Measurements from ENCODE around the gene PREX1.

The PREX1 gene

DNA sequence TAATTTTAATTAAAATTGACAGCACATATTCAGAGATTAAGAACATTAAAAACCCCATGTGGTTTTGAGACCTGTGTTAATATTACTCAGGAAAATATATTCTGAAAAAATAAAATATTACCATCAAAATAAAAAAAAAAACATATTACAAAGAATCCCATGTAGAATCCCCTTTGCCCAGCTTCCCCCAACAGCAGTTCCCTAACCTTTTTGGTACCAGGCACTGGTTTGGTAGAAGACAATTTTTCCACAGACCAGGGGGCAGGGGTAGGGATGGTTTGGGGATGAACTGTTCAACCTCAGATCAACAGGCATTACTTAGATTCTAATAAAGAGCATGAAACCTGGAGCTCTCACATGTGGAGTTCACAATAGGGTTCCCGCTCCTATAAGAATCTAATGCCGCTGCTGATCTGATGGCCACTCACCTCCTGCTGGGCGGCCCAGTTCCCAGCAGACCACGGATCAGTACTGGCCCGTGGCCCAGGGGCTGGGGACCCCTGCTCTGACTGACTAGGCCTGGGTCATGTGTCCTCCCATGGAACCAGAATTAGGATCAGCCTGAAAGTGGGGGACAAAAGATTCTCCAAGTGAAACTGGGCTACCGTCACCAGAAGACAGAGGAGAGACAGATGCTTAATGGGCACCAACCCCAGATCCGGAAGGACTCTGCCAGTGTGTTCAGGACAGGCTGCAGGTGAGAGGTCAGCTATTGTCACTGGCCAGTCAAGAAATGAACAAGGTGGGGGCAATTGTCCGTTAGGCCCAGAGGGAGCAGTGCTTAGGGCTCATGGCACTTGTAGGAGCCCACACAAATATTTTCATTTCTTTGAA, 235.5 kb downstream of the PREX1 start:
- H4K91ac ChIP-seq (ENCODE audit: low read length) = no peak overlapping the region

DNA sequence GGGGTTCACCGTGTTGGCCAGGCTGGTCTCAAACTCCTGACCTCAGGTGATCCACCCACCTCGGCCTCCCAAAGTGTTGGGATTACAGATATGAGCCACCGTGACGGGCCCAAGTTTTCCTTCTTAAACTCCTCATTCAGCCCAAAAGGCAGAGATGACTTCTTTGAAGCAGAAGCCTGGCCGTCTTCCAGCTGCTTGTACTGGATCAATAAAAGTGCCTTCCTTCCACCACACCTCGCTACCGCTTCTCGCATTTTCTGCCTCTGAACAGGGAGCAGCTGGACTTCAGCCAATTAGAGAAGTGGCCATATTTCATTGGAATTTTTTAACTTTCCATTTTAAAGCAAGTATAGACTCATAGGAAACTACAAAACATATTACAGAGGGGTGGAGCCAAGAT, 241.1 kb downstream of the PREX1 start:
- Histone ChIP-seq H3K4me1 (ENCODE audit: control insufficient read depth, insufficient read depth, low read depth, low read length) (no peaks in the 10 kb centered on the region), H3K27ac (ENCODE audit: low read length, poor library complexity, severe bottlenecking) (no peak overlapping the region), H3K4ac (ENCODE audit: low read depth in 1 of 2, low read length in 2 of 2) (no peak overlapping the region), H3K36me3 (ENCODE audit: control insufficient read depth in 1 of 2, insufficient read depth in 2 of 2, low read depth in 1 of 2, low read length in 2 of 2) (no peaks in the 10 kb centered on the region), H3K18ac (ENCODE audit: low read depth in 1 of 2, low read length in 2 of 2) (no peak overlapping the region), H2BK15ac (ENCODE audit: low read depth, poor library complexity, severe bottlenecking) (no peak overlapping the region), H4K91ac (ENCODE audit: low read length) (no peak overlapping the region), H2BK12ac (ENCODE audit: low read length in 2 of 2) (no peak overlapping the region), H4K8ac (ENCODE audit: low read length) (no peak overlapping the region), H3K4me2 (ENCODE audit: low read length, poor library complexity, severe bottlenecking) (no peak overlapping the region), H2AFZ (ENCODE audit: low read depth, low read length) (no peak overlapping the region), H3K9me3 (ENCODE audit: control insufficient read depth, low read length) (no peaks in the 10 kb centered on the region), H3K9ac (ENCODE audit: low read length) (no peak overlapping the region), H3K14ac (ENCODE audit: low read length in 2 of 2) (no peak overlapping the region), H2BK5ac (ENCODE audit: low read depth, low read length, poor library complexity, severe bottlenecking) (no peak overlapping the region), H3K23ac (ENCODE audit: low read length in 2 of 2) (no peak overlapping the region), H3K79me1 (replicated peaks; ENCODE audit: low read length, poor library complexity, severe bottlenecking) (no peaks in the 10 kb centered on the region), H2AK5ac (ENCODE audit: low read length, severe bottlenecking) (no peak overlapping the region), H3K4me3 (ENCODE audit: insufficient read depth in 1 of 2, low read depth in 1 of 2, low read length in 2 of 2) (no peak overlapping the region), H2BK120ac (ENCODE audit: low read depth, low read length) (no peak overlapping the region), H3K27me3 (ENCODE audit: control insufficient read depth in 1 of 2, insufficient read depth in 1 of 2, low read length in 2 of 2) (peaks cover 16 to 45% of the 10 kb centered on the region in 2 experiments)
- WGBS = 91% methylated on average over 8 of the region's 8 CpGs
- DNase-seq = no peak

More for the DNA sequence above, 235.5 kb downstream of the PREX1 start:
- no peak for DNase-seq
- Histone ChIP-seq H3K36me3 (ENCODE audit: control insufficient read depth in 1 of 2, insufficient read depth in 2 of 2, low read depth in 1 of 2, low read length in 2 of 2) (no peaks in the 10 kb centered on the region), H3K27me3 (ENCODE audit: control insufficient read depth in 1 of 2, insufficient read depth in 1 of 2, low read length in 2 of 2) (peaks cover 10 to 17% of the 10 kb centered on the region in 2 experiments), H3K9ac (ENCODE audit: low read length) (no peak overlapping the region), H2BK12ac (ENCODE audit: low read length in 2 of 2) (no peak overlapping the region), H3K14ac (ENCODE audit: low read length in 2 of 2) (no peak overlapping the region), H3K9me3 (ENCODE audit: control insufficient read depth, low read length) (no peaks in the 10 kb centered on the region), H3K27ac (ENCODE audit: low read length, poor library complexity, severe bottlenecking) (no peak overlapping the region), H2BK120ac (ENCODE audit: low read depth, low read length) (no peak overlapping the region), H2BK15ac (ENCODE audit: low read depth, poor library complexity, severe bottlenecking) (no peak overlapping the region), H2AK5ac (ENCODE audit: low read length, severe bottlenecking) (no peak overlapping the region), H3K79me1 (replicated peaks; ENCODE audit: low read length, poor library complexity, severe bottlenecking) (no peaks in the 10 kb centered on the region), H3K23ac (ENCODE audit: low read length in 2 of 2) (no peak overlapping the region), H3K4me3 (ENCODE audit: insufficient read depth in 1 of 2, low read depth in 1 of 2, low read length in 2 of 2) (no peak overlapping the region), H2BK5ac (ENCODE audit: low read depth, low read length, poor library complexity, severe bottlenecking) (no peak overlapping the region), H3K4me1 (ENCODE audit: control insufficient read depth, insufficient read depth, low read depth, low read length) (no peaks in the 10 kb centered on the region), H2AFZ (ENCODE audit: low read depth, low read length) (no peak overlapping the region), H4K8ac (ENCODE audit: low read length) (no peak overlapping the region), H3K18ac (ENCODE audit: low read depth in 1 of 2, low read length in 2 of 2) (no peak overlapping the region), H3K4me2 (ENCODE audit: low read length, poor library complexity, severe bottlenecking) (no peak overlapping the region), H3K4ac (ENCODE audit: low read depth in 1 of 2, low read length in 2 of 2) (no peak overlapping the region)
- WGBS = 89% methylated on average over 8 of the region's 8 CpGs

DNA sequence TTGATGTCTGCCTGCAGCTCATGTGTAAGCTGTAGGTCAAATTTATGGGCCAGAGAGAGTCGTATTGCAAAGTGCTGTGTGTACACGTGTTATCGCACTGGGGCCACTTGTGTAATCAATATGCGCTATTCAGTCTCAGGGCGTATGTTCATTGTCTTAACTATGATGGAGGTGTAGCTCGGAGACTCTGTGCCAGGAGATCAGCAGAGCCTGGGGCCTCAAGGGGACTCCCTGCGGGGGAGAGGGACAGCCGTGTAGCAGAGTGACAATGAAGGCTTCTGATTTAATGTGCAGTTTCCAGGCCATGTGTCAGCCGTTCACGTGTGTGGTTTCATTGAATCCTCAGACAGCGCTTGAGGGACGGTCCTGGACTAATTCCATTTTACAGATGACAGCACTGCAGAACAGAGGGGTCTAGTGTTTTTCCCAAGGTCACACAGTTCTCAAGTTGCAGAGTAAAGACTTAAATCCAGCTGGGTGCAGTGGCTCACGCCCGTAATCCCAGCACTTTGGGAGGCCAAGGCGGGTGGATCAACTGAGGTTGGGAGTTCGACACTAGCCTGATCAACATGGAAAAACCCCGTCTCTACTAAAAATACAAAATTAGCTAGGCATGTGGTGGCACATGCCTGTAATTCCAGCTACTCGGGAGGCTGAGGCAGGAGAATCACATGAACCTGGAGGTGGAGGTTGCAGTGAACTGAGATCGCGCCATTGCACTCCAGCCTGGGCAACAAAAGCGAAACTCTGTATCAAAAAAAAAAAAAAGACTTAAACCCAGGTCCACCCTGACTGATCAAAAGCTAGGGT, 242.5 kb downstream of the PREX1 start:
- no peak overlapping the region for H2BK15ac ChIP-seq (ENCODE audit: low read depth, poor library complexity, severe bottlenecking)
- no peak overlapping the region for H3K4me3 ChIP-seq (ENCODE audit: insufficient read depth in 1 of 2, low read depth in 1 of 2, low read length in 2 of 2)
- H3K18ac ChIP-seq (ENCODE audit: low read depth in 1 of 2, low read length in 2 of 2) = no peak overlapping the region
- H3K27ac ChIP-seq (ENCODE audit: low read length, poor library complexity, severe bottlenecking) = no peak overlapping the region
- H2BK5ac ChIP-seq (ENCODE audit: low read depth, low read length, poor library complexity, severe bottlenecking) = no peak overlapping the region
- H2BK12ac ChIP-seq (ENCODE audit: low read length in 2 of 2) = no peak overlapping the region
- no peak overlapping the region for H3K9ac ChIP-seq (ENCODE audit: low read length)
- WGBS = 86% methylated on average over 19 of the region's 21 CpGs
- H3K4me2 ChIP-seq (ENCODE audit: low read length, poor library complexity, severe bottlenecking) = no peak overlapping the region
- no peak overlapping the region for H2AK5ac ChIP-seq (ENCODE audit: low read length, severe bottlenecking)
- no peak overlapping the region for H2BK120ac ChIP-seq (ENCODE audit: low read depth, low read length)
- H3K14ac ChIP-seq (ENCODE audit: low read length in 2 of 2) = no peak overlapping the region
- no peak overlapping the region for H4K91ac ChIP-seq (ENCODE audit: low read length)
- H3K4ac ChIP-seq (ENCODE audit: low read depth in 1 of 2, low read length in 2 of 2) = no peak overlapping the region
- H2AFZ ChIP-seq (ENCODE audit: low read depth, low read length) = no peak overlapping the region
- H3K9me3 ChIP-seq (ENCODE audit: control insufficient read depth, low read length) = no peaks in the 10 kb centered on the region
- H4K8ac ChIP-seq (ENCODE audit: low read length) = no peak overlapping the region
- H3K36me3 ChIP-seq (ENCODE audit: control insufficient read depth in 1 of 2, insufficient read depth in 2 of 2, low read depth in 1 of 2, low read length in 2 of 2) = no peaks in the 10 kb centered on the region
- no peaks in the 10 kb centered on the region for H3K79me1 ChIP-seq (replicated peaks; ENCODE audit: low read length, poor library complexity, severe bottlenecking)
- no peak overlapping the region for H3K23ac ChIP-seq (ENCODE audit: low read length in 2 of 2)
- H3K4me1 ChIP-seq (ENCODE audit: control insufficient read depth, insufficient read depth, low read depth, low read length) = no peaks in the 10 kb centered on the region
- DNase-seq = no peak
- peaks cover 16 to 55% of the 10 kb centered on the region in 2 experiments for H3K27me3 ChIP-seq (ENCODE audit: control insufficient read depth in 1 of 2, insufficient read depth in 1 of 2, low read length in 2 of 2)

DNA sequence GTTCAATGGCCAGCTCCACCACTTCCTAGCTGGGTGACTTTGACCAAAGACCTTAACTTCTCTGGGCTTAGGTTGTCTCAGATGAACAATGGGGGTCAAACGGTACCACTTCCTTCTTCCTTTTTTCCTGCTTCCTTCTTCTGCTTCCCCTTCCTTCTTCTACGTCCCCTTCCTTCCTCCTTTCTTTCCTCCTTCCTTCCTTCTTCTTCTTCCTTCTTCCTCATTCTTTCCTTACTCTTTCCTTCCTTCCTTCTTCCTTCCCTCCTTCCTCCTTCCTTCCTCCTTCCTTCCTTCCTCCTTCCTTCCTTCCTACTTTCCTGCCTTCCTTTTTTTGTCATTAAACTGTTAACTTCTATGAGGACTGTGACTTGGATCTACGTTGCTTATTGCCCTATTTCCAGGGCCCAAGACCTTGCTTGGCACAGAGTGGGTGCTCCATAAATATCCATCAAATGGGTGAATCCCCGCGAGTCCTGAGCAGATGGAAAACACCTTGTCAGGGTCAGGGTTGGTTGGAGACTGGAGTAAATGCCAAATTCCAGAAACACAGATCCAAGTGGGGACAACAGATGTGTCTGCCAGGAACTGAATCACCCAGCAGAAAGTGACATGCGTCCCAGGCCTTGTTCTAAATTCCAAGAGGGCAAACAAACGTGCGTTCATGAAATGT, 243.3 kb downstream of the PREX1 start:
- no peaks in the 10 kb centered on the region for H3K4me1 ChIP-seq (ENCODE audit: control insufficient read depth, insufficient read depth, low read depth, low read length)
- H4K8ac ChIP-seq (ENCODE audit: low read length) = no peak overlapping the region
- no peak overlapping the region for H3K14ac ChIP-seq (ENCODE audit: low read length in 2 of 2)
- H3K27ac ChIP-seq (ENCODE audit: low read length, poor library complexity, severe bottlenecking) = no peak overlapping the region
- 77% methylated on average over 8 of the region's 8 CpGs for WGBS
- no peak for DNase-seq
- no peaks in the 10 kb centered on the region for H3K36me3 ChIP-seq (ENCODE audit: control insufficient read depth in 1 of 2, insufficient read depth in 2 of 2, low read depth in 1 of 2, low read length in 2 of 2)
- no peak overlapping the region for H2BK5ac ChIP-seq (ENCODE audit: low read depth, low read length, poor library complexity, severe bottlenecking)
- H3K18ac ChIP-seq (ENCODE audit: low read depth in 1 of 2, low read length in 2 of 2) = no peak overlapping the region
- no peak overlapping the region for H4K91ac ChIP-seq (ENCODE audit: low read length)
- H2AFZ ChIP-seq (ENCODE audit: low read depth, low read length) = no peak overlapping the region
- no peak overlapping the region for H2BK15ac ChIP-seq (ENCODE audit: low read depth, poor library complexity, severe bottlenecking)
- H3K4me3 ChIP-seq (ENCODE audit: insufficient read depth in 1 of 2, low read depth in 1 of 2, low read length in 2 of 2) = no peak overlapping the region
- H3K4ac ChIP-seq (ENCODE audit: low read depth in 1 of 2, low read length in 2 of 2) = no peak overlapping the region
- H2AK5ac ChIP-seq (ENCODE audit: low read length, severe bottlenecking) = no peak overlapping the region
- H3K4me2 ChIP-seq (ENCODE audit: low read length, poor library complexity, severe bottlenecking) = no peak overlapping the region
- H3K23ac ChIP-seq (ENCODE audit: low read length in 2 of 2) = no peak overlapping the region
- H3K79me1 ChIP-seq (replicated peaks; ENCODE audit: low read length, poor library complexity, severe bottlenecking) = no peaks in the 10 kb centered on the region
- H3K27me3 ChIP-seq (ENCODE audit: control insufficient read depth in 1 of 2, insufficient read depth in 1 of 2, low read length in 2 of 2) = peaks cover 16 to 55% of the 10 kb centered on the region in 2 experiments
- H3K9me3 ChIP-seq (ENCODE audit: control insufficient read depth, low read length) = no peaks in the 10 kb centered on the region
- H2BK12ac ChIP-seq (ENCODE audit: low read length in 2 of 2) = no peak overlapping the region
- H3K9ac ChIP-seq (ENCODE audit: low read length) = no peak overlapping the region
- no peak overlapping the region for H2BK120ac ChIP-seq (ENCODE audit: low read depth, low read length)
